NCI-H524 (cell line): Measurements from ENCODE around the gene DUSP8.
"Not testable (repeated sequence)": the region's sequence is repeated elsewhere in the genome, so short reads cannot be mapped to it uniquely, and the experiment has no call there.

Experiments used
- DNase-seq, 2 experiments: peaks; one replicate each; lab custom pipeline; 2025; lab: John Stamatoyannopoulos, UW

DUSP8 gene

GRCh38 chr11:1514336-1515061 is 57.6 kb downstream of the DUSP8 start:
- no peak for DNase-seq

- no peak for DNase-seq
These were observed 58.5 kb downstream of the DUSP8 start for GRCh38 chr11:1513326-1514296.

- peak in 1 of 2 experiments; percentile 3 for DNase-seq
These were observed 59.4 kb downstream of the DUSP8 start for GRCh38 chr11:1512531-1513258.

GRCh38 chr11:1511937-1512496 is 60.1 kb downstream of the DUSP8 start:
- DNase-seq: no peak

GRCh38 chr11:1510928-1511327 is 61.1 kb downstream of the DUSP8 start:
- no peak for DNase-seq

GRCh38 chr11:1510351-1510750 is 61.7 kb downstream of the DUSP8 start:
- DNase-seq: not testable (repeated sequence)

GRCh38 chr11:1509626-1510255 is 62.3 kb downstream of the DUSP8 start:
- no peak for DNase-seq

- DNase-seq: no peak
These were observed 63.1 kb downstream of the DUSP8 start for GRCh38 chr11:1508986-1509385.

- DNase-seq: no peak
These were observed 63.6 kb downstream of the DUSP8 start for GRCh38 chr11:1508491-1508891.

- DNase-seq: no peak
These were observed 64.5 kb downstream of the DUSP8 start for GRCh38 chr11:1507381-1508140.

- no peak for DNase-seq
These were observed 65.1 kb downstream of the DUSP8 start for GRCh38 chr11:1506981-1507380.

- DNase-seq: no peak
These were observed 66.6 kb downstream of the DUSP8 start for GRCh38 chr11:1505480-1505879.

GRCh38 chr11:1504581-1505290 is 67.3 kb downstream of the DUSP8 start:
- no peak for DNase-seq

- no peak for DNase-seq
These were observed 67.9 kb downstream of the DUSP8 start for GRCh38 chr11:1504138-1504537.
